Loucy (cell line): ENCODE results near the gene DNM1.

Source experiments
- CTCF ChIP-seq: fragments of 200-600 bp; sonication (generic); conservative IDR thresholded peaks from 2 replicates; pipeline ENCODE4 v1.5.1; 2014; ENCODE audit warnings: mild to moderate bottlenecking, antibody characterized with exemption, low read length
- EZH2phosphoT487 ChIP-seq: fragments of 200-600 bp; IDR thresholded peaks from 2 replicates; pipeline ENCODE4 v1.6.1; 2018; ENCODE audit warnings: antibody characterized with exemption, mild to moderate bottlenecking, moderate library complexity, borderline replicate concordance

DNA sequence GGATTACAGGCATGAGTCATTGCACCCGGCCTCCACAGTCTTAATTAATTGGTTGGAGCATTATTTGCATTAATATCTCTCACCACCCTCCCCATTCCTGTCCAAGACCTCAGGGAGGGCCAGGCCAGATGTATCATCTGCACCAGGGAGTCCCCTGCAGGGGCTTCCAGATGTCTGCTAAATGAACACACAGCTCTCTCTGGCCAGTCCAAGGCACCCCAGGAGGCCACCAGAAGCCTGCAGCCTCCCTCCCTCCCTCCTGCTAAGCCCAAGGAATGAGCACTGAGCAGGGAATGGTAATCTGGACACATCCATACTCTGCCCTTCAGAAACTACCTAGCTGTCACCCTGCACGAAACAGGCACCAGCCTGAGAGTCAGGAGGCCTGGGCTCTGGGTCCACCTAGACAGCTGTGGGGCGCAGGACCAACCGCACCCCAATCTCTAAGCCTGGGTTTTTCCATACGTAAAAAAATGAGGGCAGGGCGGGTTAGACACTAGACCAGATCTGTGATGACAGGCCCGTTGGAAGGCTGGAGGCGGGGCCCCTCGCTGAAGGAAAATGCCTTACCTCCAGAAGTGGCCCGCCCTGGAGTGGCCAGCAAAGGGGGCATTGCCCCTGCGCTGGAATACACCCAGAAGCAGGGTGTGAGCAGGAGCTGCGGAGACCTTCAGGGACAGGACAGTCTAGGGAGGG is 20.1 kb upstream of the DNM1 start:
- TF ChIP-seq CTCF, result no peak
- no peak for TF ChIP-seq EZH2phosphoT487
